ENCODE data around the gene PARVG. TPM values are rescaled to one million over a fixed set of nuclear protein-coding genes. Genes with fewer than 3 reads are reported as not detected.

PARVG gene
- total and polyA plus RNA-seq, 2 of the 13 experiments (the other 11 are each of a cell fraction or from before 2014, with no cell fraction given): not detected

DNA sequence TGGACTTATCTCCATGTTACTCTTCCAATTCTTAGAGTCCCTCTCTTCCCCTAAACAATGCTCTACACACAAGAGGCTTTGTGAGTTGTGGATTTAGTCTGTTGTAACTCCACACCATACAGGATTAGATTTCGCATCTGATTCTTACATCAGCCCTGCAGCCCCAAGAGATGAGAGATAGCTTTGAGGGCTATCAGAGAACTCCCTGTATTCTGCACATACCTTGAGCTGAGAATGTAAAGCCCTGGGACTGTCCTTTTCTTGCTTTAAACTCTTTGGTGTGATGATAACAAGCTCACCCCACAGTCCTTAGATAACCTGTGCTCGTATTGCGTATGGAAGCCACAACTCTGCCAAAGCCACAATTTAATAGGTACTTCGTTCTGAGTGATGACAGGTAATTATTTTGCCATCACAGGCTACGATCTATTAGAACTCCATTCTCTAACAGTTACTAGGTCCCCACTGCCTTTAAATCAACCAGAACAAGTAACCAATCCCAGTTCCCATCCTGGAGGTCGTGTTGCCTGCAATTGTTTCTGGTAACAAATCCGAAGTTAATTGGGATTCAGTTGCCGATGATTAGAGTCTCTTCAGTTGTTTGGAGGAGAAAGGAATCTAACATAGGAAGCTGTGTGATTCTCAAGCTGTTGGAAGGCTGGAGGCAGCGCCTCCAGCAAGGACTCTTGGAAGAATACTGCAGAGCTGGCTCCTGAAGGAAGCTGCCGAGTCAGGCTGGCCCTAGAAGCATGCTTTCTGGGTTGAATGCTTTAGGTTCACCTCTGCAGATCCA, 1.3 kb upstream of the PARVG start:
- 6% methylated on average over 8 of the region's 10 CpGs for WGBS (ENCODE audit: low lambda C conversion rate)
- Histone ChIP-seq H3K36me3 (replicated peaks in 1 of 2; ENCODE audit: control insufficient read depth in 1 of 2, insufficient read depth in 2 of 2, low read length in 2 of 2) (no peaks in the 10 kb centered on the region), H3K4me3 (replicated peaks in 1 of 3; ENCODE audit: insufficient read depth in 1 of 3, low read depth in 2 of 3, low read length in 3 of 3) (no peak overlapping the region), H3K27ac (ENCODE audit: extremely low read length, insufficient read depth, low read length) (no peak overlapping the region), H3K4me1 (ENCODE audit: insufficient read depth, low read length) (no peaks in the 10 kb centered on the region), H2AFZ (ENCODE audit: low read length) (no peak overlapping the region), H3K9me3 (ENCODE audit: low read length) (no peaks in the 10 kb centered on the region), H3K4me2 (ENCODE audit: low read depth, low read length) (no peak overlapping the region), H3K79me2 (ENCODE audit: insufficient read depth, low read length) (no peaks in the 10 kb centered on the region), H3K27me3 (ENCODE audit: control insufficient read depth in 1 of 2, insufficient read depth in 2 of 2, low read length in 2 of 2) (peaks cover 2 to 50% of the 10 kb centered on the region in 2 experiments; a peak in 4 of 5 replicates), H3K9ac (ENCODE audit: insufficient read depth, low read depth, low read length) (no peak overlapping the region), H4K20me1 (ENCODE audit: insufficient read depth, low read length) (no peaks in the 10 kb centered on the region)
- in situ Hi-C loops (cut with HindIII; ENCODE audit: extremely low pct_ligation_motif_present, low pct_unique_long_range_greater_than_20kb) (no loop called here), intact Hi-C loops (cut with micrococcal nuclease; ENCODE audit: unreplicated experiment) (no loop called here)
- CTCF ChIA-PET (ENCODE audit: low intra/inter-chr PET ratio, low total read pairs): no interaction called here
- DNase-seq (ENCODE audit: low spot score) (no peak), FAIRE-seq (no peak), ATAC-seq (no peak)
- BruUV-seq (replicated peaks): no TSS peak
- POLR2A ChIA-PET: no interaction called here
- TF ChIP-seq SRF (IDR thresholded peaks at IDR 0.05; ENCODE audit: low read depth, low read length) (no peak), TBP (CRISPR knock-in tag; IDR thresholded peaks at IDR 0.05) (no peak), CSRNP2 (CRISPR knock-in tag; conservative IDR thresholded peaks at IDR 0.05; ENCODE audit: low read depth) (no peak), ZSCAN30 (CRISPR knock-in tag; IDR thresholded peaks at IDR 0.05) (no peak)

DNA sequence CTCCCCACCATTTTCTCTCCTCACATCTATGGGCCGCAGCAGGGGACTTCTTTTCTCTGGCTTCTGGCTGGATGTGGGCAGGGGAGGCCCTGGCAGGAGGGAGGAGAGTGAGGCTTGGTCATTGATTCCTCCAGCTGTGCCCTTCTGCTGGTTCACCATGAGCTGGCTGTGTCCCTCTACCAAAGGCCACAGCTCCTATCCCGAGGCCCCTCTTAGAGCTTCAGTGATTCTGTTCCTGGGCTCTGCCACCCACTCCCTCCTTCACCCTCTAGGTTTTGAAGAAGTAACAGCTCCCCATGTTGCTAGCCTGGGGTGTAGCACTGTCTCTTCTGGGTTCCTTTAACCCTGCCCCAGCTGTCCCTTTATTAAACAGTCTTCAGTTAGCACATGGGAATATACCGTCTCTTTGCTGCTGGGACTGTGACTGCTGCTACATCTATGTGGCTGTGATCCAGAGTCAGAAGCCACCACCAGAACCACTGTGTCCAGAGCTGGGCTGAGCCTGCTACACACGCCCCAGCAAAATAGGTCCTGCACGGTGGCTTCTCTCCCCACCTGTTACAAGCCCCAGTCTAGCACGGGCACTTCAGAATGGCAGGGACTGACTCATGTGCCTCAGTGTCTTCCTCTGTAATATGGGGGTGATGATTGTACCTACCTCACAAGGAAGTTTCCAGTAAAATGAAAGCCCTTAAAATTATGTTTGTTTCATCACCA, 578 bp upstream of the PARVG start:
- Histone ChIP-seq H3K79me2 (ENCODE audit: insufficient read depth, low read length) (no peaks in the 10 kb centered on the region), H3K9me3 (ENCODE audit: low read length) (no peaks in the 10 kb centered on the region), H4K20me1 (ENCODE audit: insufficient read depth, low read length) (no peaks in the 10 kb centered on the region), H3K4me2 (ENCODE audit: low read depth, low read length) (no peak overlapping the region), H3K9ac (ENCODE audit: insufficient read depth, low read depth, low read length) (no peak overlapping the region), H3K27me3 (ENCODE audit: control insufficient read depth in 1 of 2, insufficient read depth in 2 of 2, low read length in 2 of 2) (peaks cover 2 to 53% of the 10 kb centered on the region in 2 experiments; a peak in 4 of 5 replicates), H3K4me1 (ENCODE audit: insufficient read depth, low read length) (no peaks in the 10 kb centered on the region), H2AFZ (ENCODE audit: low read length) (no peak overlapping the region), H3K4me3 (replicated peaks in 1 of 3; ENCODE audit: insufficient read depth in 1 of 3, low read depth in 2 of 3, low read length in 3 of 3) (no peak overlapping the region), H3K36me3 (replicated peaks in 1 of 2; ENCODE audit: control insufficient read depth in 1 of 2, insufficient read depth in 2 of 2, low read length in 2 of 2) (no peaks in the 10 kb centered on the region), H3K27ac (ENCODE audit: extremely low read length, insufficient read depth, low read length) (no peak overlapping the region)
- ATAC-seq (no peak), FAIRE-seq (no peak), DNase-seq (ENCODE audit: low spot score) (no peak)
- in situ Hi-C loops (cut with HindIII; ENCODE audit: extremely low pct_ligation_motif_present, low pct_unique_long_range_greater_than_20kb) (no loop called here), intact Hi-C loops (cut with micrococcal nuclease; ENCODE audit: unreplicated experiment) (no loop called here)
- 11% methylated on average over 4 of the region's 6 CpGs for WGBS (ENCODE audit: low lambda C conversion rate)
- ChIA-PET CTCF (ENCODE audit: low intra/inter-chr PET ratio, low total read pairs) (no interaction called here), POLR2A (no interaction called here)
- BruUV-seq (replicated peaks): no TSS peak
- TF ChIP-seq ZFP37 (CRISPR knock-in tag; IDR thresholded peaks at IDR 0.05; ENCODE audit: borderline replicate concordance) (no peak), CREB1 (IDR thresholded peaks at IDR 0.05) (no peak), CREB1 (CRISPR knock-in tag; IDR thresholded peaks at IDR 0.05) (no peak), ZNF589 (CRISPR knock-in tag; conservative IDR thresholded peaks at IDR 0.05) (no peak), SIX1 (CRISPR knock-in tag; IDR thresholded peaks at IDR 0.05; ENCODE audit: borderline replicate concordance) (no peak), ATF7-NPFF (CRISPR knock-in tag; IDR thresholded peaks at IDR 0.05; ENCODE audit: low read depth) (no peak), ZMAT5 (CRISPR knock-in tag; IDR thresholded peaks at IDR 0.05; ENCODE audit: borderline replicate concordance, low read depth) (no peak), ELF3 (CRISPR knock-in tag; IDR thresholded peaks at IDR 0.05) (no peak), PITX1 (CRISPR knock-in tag; IDR thresholded peaks at IDR 0.05) (no peak), SYNCRIP (IDR thresholded peaks at IDR 0.05; ENCODE audit: insufficient read depth, low read depth, low read length) (no peak)
